Upper lobe of left lung (tissue), 6 donors: ENCODE data around the gene ZIC5. TPM values are rescaled to one million over a fixed set of nuclear protein-coding genes. Genes with fewer than 3 reads are reported as not detected.

Experiments
- ATAC-seq, 2 donors: fragments of 200-7000 bp; cut with Tn5 transposase; one replicate each; pipeline ENCODE4 v1.9.1; 2022; ENCODE audit warnings: mild to moderate bottlenecking in 2 of 2, moderate library complexity in 2 of 2; ENCODE audit not compliant: low FRiP score in 2 of 2
- DNase-seq, 2 donors: peaks; one replicate each; pipeline ENCODE4 v3.0.0-alpha.2; 2019 to 2020
- H3K27ac ChIP-seq, 4 donors: fragments of 200-600 bp; sonication (generic); one replicate each; pipeline ENCODE4 v1.5.1; 2016 to 2019
- H3K27me3 ChIP-seq, 4 donors: fragments of 200-600 bp; sonication (generic); one replicate each; pipeline ENCODE4 v1.5.1; 2017 to 2019
- H3K36me3 ChIP-seq, 4 donors: fragments of 200-600 bp; sonication (generic); one replicate each; pipeline ENCODE4 v1.5.1; 2016 to 2019
- H3K4me1 ChIP-seq, 4 donors: fragments of 200-600 bp; sonication (generic); one replicate each; pipeline ENCODE4 v1.5.1; 2018 to 2019
- H3K4me3 ChIP-seq, 4 donors: fragments of 200-600 bp; sonication (generic); one replicate each; pipeline ENCODE4 v1.5.1; 2017 to 2019; ENCODE audit warnings: mild to moderate bottlenecking in 2 of 4, moderate library complexity in 1 of 4
- H3K9me3 ChIP-seq, 4 donors: fragments of 200-600 bp; sonication (generic); one replicate each; pipeline ENCODE4 v1.5.1; 2018 to 2019
- CTCF ChIP-seq, 6 experiments: fragments of 450-650 bp in 4 of 6; fragments of 200-600 bp in 2 of 6; sonication (generic) in 2 of 6; IDR thresholded peaks; one replicate each; pipeline ENCODE4 v1.5.1; 2016 to 2019; ENCODE audit warnings: antibody characterized with exemption in 6 of 6
- EP300 ChIP-seq, 4 donors: sonication (generic); formaldehyde crosslinking; IDR thresholded peaks; one replicate each; pipeline ENCODE4 v1.5.1; 2017; ENCODE audit warnings: antibody characterized with exemption in 4 of 4, control low read depth in 2 of 4
- POLR2A ChIP-seq, 4 donors: fragments of 450-650 bp; IDR thresholded peaks; one replicate each; pipeline ENCODE4 v1.5.1; 2016 to 2017; ENCODE audit warnings: antibody characterized with exemption in 4 of 4, mild to moderate bottlenecking in 2 of 4
- POLR2AphosphoS5 ChIP-seq, 2 donors: sonication (generic); formaldehyde crosslinking; IDR thresholded peaks; one replicate each; pipeline ENCODE4 v1.5.1; 2017; ENCODE audit warnings: antibody characterized with exemption in 2 of 2
- WGBS, 2 donors: methylation state at CpG; one replicate each; pipeline ENCODE4 v1.1.5; 2017 to 2018; 5-methylcytosine and 5-hydroxymethylcytosine counted together
- total RNA-seq, 6 donors: library from RNA; depleted of rRNA in 4 of 6; stranded (reverse); fragments of >200 nt in 4 of 6; gene quantifications; one replicate each; pipeline versions ENCODE4 v1.1.0 to v1.2.1, GENCODE V29; 2016 to 2021
- donor health status: DM: no; HTN: no; CAD: no; lungs with moderate emphysema.
- donor health status: DM: no; HTN: yes; CAD: no; lungs with severe emphysema.

ZIC5 gene
- total RNA-seq, 6 donors from 2014 or later: 0.07 TPM; not detected in 5

GRCh38 chr13:99919132-99919531 lies 52.4 kb downstream of the ZIC5 start:
- Histone ChIP-seq H3K4me3 (no peak overlapping the region), H3K27ac (no peak overlapping the region), H3K36me3 (no peaks in the 10 kb centered on the region), H3K4me1 (no peaks in the 10 kb centered on the region), H3K27me3 (no peaks in the 10 kb centered on the region), H3K9me3 (no peaks in the 10 kb centered on the region)
- ATAC-seq (no peak), DNase-seq (no peak)
- TF ChIP-seq POLR2A (IDR thresholded peaks at IDR 0.05) (no peak), CTCF (IDR thresholded peaks at IDR 0.05) (no peak), POLR2AphosphoS5 (IDR thresholded peaks at IDR 0.05) (no peak), EP300 (IDR thresholded peaks at IDR 0.05) (no peak)
- 71 to 84% methylated on average over 2 of the region's 2 CpGs for WGBS, 2 donors

GRCh38 chr13:99916366-99917103 lies 55.0 kb downstream of the ZIC5 start:
- Histone ChIP-seq H3K27ac (no peak overlapping the region), H3K9me3 (no peaks in the 10 kb centered on the region), H3K27me3 (no peaks in the 10 kb centered on the region), H3K4me1 (no peaks in the 10 kb centered on the region), H3K4me3 (no peak overlapping the region), H3K36me3 (no peaks in the 10 kb centered on the region)
- peak; percentile 81 to 86 for ATAC-seq
- no peak for TF ChIP-seq POLR2AphosphoS5 (IDR thresholded peaks at IDR 0.05)
- peak; percentile 67 to 92 (median 82) for TF ChIP-seq CTCF (IDR thresholded peaks at IDR 0.05)
- no peak for TF ChIP-seq EP300 (IDR thresholded peaks at IDR 0.05)
- no peak for TF ChIP-seq POLR2A (IDR thresholded peaks at IDR 0.05)
- DNase-seq: no peak
- WGBS, 2 donors: 40 to 44% methylated on average over 10 of the region's 10 CpGs

- no peaks in the 10 kb centered on the region for H3K9me3 ChIP-seq
- H3K4me3 ChIP-seq: no peak overlapping the region
- no peaks in the 10 kb centered on the region for H3K36me3 ChIP-seq
- ATAC-seq (no peak), DNase-seq (no peak)
- TF ChIP-seq POLR2A (IDR thresholded peaks at IDR 0.05) (no peak), EP300 (IDR thresholded peaks at IDR 0.05) (no peak), POLR2AphosphoS5 (IDR thresholded peaks at IDR 0.05) (no peak), CTCF (IDR thresholded peaks at IDR 0.05) (no peak)
- peaks cover 0 to 5% (median 0%) of the 10 kb centered on the region in 4 donors for H3K4me1 ChIP-seq
- H3K27ac ChIP-seq: no peak overlapping the region
- no peaks in the 10 kb centered on the region for H3K27me3 ChIP-seq
- WGBS, 2 donors: 81% methylated on average over 7 of the region's 7 CpGs
Observed at GRCh38 chr13:99913167-99913566, 58.4 kb downstream of the ZIC5 start.

Other genes with a start within 250 kb of the ZIC5 start
- under 1 TPM in 2 of 6 donors, not detected in 4; 0.69 to 0.84 TPM for gene ZIC2, start 10.0 kb upstream of the ZIC5 start, total RNA-seq
- gene PCCA, start 117.3 kb upstream of the ZIC5 start, total RNA-seq: 10 to 100 TPM; 23.1 to 43.4 (median 30.0) TPM